Esophagus squamous epithelium (tissue), 4 donors: ENCODE results near the gene ATP7B.

Experiments used
- POLR2A ChIP-seq, 4 donors: fragments of 450-650 bp; IDR thresholded peaks; one replicate each; pipeline ENCODE4 v1.6.1; 2017; ENCODE audit warnings: antibody characterized with exemption in 4 of 4, mild to moderate bottlenecking in 4 of 4, moderate library complexity in 3 of 4
- TF ChIP-seq, protein P1 (sequence below), 6 experiments: fragments of 450-650 bp in 4 of 6; fragments of 200-600 bp in 2 of 6; sonication (generic) in 2 of 6; IDR thresholded peaks; one replicate each; pipeline ENCODE4 v1.5.1; 2016 to 2019; ENCODE audit warnings: antibody characterized with exemption in 6 of 6, mild to moderate bottlenecking in 4 of 6, moderate library complexity in 4 of 6

DNA sequence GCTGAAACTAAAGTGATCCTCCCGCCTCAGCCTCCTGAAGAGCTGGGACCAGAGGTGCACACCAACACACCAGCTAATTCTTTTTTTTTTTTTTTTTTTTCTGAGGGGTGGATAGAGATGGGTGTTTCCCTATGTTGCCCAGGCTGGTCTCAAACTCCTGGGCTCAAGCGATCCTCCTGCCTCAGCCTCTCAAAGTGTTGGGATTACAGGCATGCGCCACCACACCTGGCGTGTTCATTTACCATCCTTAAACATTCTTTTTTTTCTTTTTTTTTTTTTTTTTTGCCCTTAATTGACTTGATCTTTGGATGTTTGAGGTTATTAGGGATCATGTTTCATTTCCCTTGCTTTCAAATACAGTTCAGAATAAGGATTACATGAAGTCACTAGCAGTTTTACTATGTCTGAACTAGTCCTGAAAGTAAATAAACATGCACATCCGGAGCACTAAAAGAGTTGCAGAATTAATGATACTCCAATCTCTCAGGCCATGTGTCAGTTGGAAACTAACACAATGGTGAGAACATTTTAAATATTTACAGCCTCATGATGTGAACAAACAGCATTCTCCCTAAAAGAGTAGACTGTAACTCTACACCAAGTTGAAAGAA lies 23.5 kb upstream of the ATP7B start:
- TF ChIP-seq POLR2A (IDR thresholded peaks at IDR 0.05) = no peak
- TF ChIP-seq, protein P1, sequence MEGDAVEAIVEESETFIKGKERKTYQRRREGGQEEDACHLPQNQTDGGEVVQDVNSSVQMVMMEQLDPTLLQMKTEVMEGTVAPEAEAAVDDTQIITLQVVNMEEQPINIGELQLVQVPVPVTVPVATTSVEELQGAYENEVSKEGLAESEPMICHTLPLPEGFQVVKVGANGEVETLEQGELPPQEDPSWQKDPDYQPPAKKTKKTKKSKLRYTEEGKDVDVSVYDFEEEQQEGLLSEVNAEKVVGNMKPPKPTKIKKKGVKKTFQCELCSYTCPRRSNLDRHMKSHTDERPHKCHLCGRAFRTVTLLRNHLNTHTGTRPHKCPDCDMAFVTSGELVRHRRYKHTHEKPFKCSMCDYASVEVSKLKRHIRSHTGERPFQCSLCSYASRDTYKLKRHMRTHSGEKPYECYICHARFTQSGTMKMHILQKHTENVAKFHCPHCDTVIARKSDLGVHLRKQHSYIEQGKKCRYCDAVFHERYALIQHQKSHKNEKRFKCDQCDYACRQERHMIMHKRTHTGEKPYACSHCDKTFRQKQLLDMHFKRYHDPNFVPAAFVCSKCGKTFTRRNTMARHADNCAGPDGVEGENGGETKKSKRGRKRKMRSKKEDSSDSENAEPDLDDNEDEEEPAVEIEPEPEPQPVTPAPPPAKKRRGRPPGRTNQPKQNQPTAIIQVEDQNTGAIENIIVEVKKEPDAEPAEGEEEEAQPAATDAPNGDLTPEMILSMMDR (IDR thresholded peaks at IDR 0.05) = no peak
